ENCODE results near the gene HRH3.

HRH3 gene

GRCh38 chr20:62228982-62229545 is 9.0 kb upstream of the HRH3 start:
- no peak for DNase-seq

DNA sequence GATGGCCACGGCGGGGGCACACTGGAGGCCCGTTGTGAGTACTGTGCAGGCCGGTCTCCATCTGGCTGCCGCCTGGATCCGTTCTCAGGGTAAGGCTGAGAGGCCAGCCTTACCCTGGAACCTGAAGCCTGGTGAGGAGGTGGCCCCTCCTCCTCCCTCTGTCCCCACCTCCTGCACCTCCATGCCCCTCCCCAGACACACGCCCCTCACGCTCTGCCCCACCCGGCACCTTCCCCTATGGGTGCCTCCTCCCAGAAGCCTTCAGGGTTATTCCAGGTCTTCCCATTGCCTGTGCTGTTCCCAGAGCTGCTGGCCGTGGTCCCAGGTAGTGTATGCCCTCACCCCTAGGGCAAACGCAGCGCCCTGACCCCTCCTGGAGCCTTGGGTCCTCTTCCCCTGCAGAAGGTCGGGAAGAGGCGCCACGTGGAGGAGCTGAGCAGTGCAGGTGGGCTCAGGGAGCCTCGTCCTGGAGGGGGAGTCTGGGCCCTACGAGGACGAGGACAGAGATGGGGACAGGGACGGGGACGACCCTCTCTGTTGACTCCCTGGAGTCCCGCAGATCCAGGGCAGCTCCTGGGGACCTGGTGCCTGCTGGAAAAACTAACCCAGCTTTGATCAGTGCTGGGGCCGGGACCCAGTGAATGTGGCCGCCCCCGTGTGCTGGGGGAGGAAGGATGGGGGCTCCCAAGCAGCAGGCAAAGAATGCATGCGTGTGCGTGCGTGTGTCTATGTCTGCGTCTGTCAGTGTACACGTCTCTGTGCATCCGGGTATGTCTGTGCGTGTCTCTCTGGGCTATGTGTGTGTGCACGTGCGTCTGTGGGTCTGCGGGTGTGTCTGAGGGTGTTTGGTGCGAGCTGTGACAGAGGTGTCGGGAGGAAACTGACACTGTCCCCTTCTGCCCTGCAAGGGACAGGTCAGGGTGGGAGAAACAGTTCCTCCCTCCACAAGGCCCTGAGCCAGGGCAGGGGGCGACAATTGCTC is 8.2 kb upstream of the HRH3 start:
- no peak for DNase-seq

- DNase-seq: no peak
These were observed 7.5 kb upstream of the HRH3 start for GRCh38 chr20:62227591-62227976.

DNA sequence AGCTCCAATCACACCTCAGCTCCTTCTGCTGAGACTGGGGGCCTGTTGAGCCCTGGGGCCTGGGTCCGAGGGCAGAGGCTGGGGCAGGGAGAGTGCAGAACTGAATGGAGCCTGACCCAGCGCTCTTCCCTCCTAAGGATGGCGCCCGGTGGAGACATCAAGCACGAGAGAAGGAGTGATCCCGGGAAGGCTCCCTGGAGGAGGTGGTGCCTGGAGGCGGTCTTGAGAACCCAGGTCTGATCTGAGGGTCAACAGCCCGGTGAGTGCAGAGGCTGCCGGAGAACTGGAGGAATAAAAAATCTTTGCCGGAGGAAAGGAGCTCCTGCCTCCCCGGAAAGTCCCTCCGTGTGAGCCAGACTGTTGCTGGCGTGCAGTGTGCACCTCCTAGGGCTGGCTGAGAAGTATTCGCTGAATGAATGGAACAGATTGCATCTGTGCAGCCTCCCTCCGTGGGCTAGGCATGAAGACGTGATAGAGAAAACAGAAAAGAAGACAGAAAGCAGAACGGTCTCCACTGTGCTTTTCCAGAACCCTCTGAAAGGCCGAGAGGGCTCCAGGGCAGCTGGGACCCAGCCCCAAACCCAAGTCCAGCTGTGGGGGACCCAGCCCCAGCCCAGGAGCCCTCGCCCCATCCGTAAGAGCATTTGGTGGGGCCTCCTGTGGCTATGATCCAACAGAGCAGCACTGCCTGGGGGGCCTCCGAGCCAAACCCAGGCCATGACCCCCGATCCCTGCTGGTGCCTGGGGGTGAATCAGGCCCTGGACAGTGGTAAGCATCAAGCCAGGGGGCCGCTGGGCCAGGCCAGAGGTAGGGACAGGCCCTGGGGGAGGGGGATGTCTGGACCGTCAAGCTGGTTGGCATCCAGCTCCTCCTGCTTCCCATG is 6.9 kb upstream of the HRH3 start:
- DNase-seq: no peak

DNA sequence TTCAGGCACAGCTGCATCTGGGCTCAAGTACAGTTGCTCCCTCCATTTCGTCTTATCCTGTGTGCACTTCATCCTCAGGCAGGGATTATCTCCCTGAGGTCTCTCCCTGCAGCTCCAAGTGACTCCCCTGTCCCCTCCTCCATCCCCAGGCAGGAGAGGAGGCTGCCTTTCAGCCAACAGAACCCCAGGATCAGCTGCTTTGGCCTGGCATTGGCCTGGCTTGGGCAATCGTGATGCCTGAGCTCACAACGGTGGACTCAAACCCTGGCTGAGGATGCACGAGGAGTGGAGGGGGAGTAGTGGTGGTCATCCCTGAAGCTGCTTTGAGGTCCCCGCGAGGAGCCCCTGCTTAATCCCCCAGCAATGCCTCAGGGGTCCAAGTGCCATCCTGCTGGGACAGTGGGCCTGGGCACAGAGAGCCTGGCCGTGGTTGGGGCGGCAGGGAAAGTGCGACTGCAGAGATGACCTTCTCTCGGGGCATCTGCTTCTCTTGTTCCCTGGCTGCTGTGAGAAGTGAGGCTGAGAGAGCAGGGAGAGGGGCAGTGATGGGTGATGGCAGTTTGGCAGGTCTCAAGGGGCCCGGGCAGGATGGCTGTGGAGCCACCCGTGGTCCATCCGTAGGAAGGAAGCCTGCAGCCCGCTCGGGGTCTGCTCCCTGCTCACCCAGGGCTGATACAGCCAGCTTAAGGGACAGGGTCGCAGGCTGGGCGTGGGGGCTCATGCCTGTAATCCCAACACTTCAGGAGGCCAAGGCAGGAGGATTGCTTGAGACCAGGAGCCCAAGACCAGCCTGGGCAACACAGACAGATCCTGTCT is 6.0 kb upstream of the HRH3 start:
- DNase-seq: no peak

- no peak for DNase-seq
These were observed 4.9 kb upstream of the HRH3 start for GRCh38 chr20:62225026-62225425.

GRCh38 chr20:62224113-62224855 is 4.2 kb upstream of the HRH3 start:
- DNase-seq: no peak

DNA sequence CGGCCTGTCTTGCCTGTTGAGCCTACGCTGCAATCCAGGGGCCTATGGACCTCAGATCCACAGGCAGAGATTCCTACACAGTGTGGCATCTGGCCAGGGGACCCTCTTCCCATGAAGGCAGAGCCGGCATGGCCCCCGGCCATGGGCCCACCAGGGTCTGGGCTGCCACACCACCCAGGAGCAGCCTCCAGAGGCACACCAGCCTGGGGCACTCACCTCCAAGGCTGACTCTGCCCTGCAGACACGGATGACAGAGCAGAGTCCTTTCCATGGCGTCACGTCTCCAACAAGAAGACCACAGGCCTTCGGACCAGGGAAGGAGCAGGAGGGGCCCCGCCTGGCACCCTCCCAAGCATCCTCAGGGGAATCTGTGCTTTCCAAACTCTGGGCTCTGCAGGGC is 3.5 kb upstream of the HRH3 start:
- no peak for DNase-seq

GRCh38 chr20:62222972-62223371 is 2.9 kb upstream of the HRH3 start:
- DNase-seq: no peak

DNA sequence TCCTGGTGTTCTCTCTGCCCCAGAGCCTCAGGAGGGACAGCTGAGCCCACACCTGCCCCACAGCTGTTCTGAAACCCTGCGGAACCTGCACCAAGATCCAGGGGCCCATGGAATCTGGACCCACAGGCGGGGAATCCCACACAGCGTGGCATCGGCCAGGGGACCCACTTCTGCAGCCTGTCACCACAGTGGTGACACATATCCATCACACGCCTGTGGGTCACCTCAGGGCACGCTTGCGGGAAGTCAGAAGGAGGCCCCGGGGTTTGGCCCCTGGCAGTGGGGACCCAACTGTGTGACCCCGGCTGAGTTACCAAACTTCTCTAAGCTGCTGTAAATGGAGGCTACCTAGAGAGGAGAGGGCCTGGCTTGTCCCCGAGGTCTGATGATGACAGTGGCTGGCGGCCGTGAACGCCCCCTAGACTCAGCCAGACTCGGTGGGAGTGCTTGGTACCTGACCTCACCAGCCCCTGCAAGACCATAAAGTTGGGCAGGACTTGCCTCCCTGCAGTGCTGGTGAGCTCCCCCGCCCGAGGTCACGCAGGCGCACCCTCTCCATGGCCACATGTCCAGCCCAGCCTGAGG is 2.3 kb upstream of the HRH3 start:
- no peak for DNase-seq

- no peak for DNase-seq
These were observed 839 bp upstream of the HRH3 start for GRCh38 chr20:62220666-62221568.

DNA sequence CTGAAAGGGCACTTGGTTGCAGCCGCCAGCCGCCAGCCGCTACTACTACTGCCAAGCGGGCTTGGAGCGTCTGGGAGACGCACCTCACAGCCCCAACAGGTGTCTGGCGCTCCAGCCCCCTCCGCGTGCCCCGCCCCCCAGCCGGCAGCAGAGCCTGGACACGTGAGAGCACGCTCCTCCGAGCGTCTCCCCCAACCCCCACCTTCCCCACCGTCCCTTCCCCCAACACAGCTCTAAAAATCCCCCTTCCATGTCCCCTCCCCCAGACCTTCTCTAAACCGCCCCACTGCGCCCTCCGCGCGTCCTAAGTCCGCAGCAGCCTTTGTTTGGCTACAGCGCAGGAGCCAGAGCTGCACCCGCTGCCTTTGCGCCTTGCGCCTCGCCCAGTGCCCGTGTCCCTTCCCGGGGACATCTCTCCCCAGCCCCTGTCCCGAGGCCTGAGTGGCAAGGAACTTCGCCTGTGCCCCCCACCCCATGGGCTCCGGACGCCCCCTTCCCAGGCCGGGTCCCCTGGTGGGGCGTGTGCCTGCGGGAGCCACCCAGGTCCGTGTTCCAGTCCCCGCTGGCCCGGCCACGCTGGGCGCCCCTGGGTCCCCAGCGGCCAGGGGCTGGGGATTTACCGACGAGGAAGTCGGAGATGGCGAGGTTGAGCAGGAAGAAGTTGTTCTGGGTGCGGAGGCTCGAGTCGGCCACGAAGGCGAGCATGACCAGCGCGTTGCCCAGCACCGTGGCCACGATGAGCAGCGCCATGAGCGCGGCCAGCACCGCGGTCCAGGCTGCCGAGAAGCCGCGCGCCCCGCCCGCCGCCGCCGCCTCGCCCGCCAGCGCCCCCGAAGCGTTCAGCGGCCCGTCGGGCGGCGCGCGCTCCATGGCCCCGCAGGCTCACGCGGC is 732 bp downstream of the HRH3 start:
- DNase-seq: no peak

GRCh38 chr20:62217913-62218773 is 1.9 kb downstream of the HRH3 start:
- no peak for DNase-seq

DNA sequence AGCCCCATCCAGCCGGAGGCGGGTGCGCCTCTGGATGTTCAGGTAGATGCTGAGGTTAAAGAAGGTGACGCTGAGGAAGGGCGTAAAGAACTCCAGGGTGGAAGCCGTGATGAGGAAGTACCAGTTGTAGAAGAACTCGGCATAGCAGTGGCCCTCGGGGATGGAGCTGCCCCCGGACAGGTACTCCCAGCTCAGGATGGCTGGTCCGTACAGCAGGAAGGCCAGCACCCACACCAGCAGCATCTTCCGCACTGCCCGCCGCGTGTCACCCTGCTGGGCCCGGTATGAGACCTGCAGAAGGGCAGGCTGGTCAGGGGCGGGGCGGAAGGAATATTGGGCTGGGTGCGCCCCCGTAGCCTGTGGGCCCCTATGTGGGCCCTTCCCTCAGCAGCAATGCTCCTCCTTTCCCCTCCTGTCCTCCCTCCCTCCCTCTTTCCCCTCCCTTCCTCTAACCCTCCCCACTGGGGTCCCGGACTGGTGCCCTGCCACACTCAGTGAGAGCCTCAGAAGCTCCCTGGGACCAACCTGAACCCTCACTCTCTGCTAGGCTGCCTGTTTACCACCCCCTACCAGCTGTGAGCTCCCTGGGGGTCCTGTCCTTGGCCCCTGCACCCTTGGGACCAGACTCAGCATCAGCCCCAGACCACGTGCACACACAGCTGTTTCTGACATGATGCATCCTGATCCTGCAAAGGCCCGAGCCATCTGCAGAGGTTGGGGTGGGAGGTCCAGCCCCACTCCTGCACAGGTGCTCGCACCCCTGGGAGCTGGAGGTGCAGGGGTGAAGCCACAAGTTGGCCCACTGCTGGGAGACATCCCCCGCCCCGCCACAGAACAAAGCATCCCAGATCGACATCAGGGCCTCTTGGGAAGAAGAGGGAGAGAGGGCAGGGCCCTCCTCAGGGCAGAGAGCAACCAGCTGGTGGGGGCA is 3.2 kb downstream of the HRH3 start:
- no peak for DNase-seq

DNA sequence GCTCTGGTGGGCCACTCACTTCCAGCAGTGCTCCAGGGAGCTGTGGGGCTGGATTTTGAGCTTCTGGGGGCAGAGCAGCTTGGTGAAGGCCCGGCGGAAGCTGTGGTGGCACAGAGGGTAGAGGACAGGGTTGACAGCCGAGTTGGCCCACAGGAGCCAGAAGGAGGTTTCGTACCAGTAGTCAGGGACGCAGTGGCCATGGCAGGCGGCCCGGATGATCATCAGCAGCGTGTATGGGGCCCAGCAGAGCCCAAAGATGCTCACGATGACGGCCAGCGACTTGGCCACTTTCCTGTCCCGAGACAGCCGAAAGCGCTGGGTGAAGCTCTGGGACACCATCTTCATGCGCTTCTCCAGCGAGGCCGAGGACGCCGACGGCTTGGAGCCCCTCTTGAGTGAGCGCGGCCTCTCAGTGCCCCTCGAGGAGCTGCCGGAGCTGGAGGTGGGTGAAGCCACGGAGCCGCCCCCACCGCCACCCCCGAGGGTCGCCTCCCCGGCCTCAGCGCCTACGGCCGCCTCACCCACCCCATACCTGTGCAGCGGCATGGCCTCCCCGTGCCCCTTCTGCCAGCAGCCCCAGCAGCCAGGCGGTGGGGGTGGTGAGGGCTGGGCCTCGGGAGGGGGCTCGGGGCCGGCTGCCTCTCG is 4.0 kb downstream of the HRH3 start:
- no peak for DNase-seq

All from 8988T (cell line).